AG10803 (cell line): ENCODE measurements around the gene HNRNPA2B1.

Experiments
- DNase-seq: peaks from one replicate; pipeline ENCODE4 v3.0.0; 2010; ENCODE audit warnings: low read depth
- H3K4me3 ChIP-seq: 2 replicates; pipeline ENCODE4 v1.5.1; 2011; ENCODE audit warnings: mild to moderate bottlenecking, low read length, control low read depth
- TF ChIP-seq, protein P1 (sequence below): conservative IDR thresholded peaks from 2 replicates; pipeline ENCODE4 v1.5.1; 2011; ENCODE audit warnings: mild to moderate bottlenecking, low read length, control low read depth, inconsistent platforms

Gene HNRNPA2B1

DNA sequence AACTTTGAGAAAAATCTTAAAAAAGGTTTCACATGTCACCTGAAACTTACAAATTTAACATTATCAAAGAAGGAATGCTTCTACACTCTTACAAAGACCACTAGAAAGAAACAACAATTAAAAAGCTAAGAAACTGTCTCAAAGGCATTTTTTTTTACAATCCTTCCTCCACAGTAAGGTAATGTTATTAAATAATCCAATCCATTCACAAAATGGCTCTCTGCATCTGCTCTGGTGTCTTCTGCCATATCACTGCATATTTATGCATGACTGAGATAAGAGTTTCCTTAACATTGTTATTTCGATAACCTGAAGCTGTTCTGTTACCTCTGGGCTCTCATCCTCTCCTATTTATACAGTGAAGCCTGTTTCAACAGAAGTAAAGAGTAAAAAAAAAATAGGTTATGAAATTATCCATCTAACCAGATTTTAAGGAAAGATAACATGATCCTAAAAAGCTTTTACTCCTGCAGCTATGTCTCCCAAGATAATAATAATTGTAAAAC, 8.5 kb downstream of the HNRNPA2B1 start:
- H3K4me3 ChIP-seq: no peak overlapping the region
- no peak for DNase-seq
- TF ChIP-seq, protein P1, sequence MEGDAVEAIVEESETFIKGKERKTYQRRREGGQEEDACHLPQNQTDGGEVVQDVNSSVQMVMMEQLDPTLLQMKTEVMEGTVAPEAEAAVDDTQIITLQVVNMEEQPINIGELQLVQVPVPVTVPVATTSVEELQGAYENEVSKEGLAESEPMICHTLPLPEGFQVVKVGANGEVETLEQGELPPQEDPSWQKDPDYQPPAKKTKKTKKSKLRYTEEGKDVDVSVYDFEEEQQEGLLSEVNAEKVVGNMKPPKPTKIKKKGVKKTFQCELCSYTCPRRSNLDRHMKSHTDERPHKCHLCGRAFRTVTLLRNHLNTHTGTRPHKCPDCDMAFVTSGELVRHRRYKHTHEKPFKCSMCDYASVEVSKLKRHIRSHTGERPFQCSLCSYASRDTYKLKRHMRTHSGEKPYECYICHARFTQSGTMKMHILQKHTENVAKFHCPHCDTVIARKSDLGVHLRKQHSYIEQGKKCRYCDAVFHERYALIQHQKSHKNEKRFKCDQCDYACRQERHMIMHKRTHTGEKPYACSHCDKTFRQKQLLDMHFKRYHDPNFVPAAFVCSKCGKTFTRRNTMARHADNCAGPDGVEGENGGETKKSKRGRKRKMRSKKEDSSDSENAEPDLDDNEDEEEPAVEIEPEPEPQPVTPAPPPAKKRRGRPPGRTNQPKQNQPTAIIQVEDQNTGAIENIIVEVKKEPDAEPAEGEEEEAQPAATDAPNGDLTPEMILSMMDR: no peak

DNA sequence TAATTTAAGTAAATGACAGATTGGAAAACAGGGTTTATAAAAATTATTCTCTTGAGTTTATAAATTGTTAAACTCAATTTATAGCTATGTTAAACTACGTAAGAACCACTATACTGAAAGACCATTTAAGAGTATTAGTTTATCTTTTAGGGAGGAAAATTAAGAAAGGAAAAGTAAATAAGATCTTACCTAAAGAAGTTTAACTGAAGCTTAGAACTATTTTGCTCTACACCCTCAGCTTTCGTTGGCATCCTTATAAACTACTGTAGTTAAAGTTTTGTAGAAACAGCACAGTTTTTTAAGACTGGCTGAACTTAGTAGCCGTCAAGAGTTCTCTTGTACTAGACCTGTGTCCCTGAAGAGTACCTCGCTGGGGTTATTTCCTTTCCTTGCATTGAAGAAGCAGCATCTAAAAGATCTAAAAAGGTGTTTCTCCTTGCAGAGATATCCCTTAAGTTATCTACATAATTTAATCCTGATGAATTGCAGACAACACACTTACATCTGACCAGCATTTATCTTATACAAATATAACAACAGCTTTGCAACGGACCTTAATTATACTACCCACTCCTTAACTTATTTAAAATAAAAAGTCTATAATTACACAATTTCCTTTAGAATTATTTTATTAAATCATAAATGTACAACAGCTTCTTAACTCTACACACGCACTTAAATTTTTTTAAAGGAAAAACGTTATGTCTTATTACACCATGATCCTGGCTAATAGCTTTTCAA, 9.1 kb downstream of the HNRNPA2B1 start:
- no peak overlapping the region for H3K4me3 ChIP-seq
- no peak for DNase-seq
- TF ChIP-seq, protein P1: no peak

DNA sequence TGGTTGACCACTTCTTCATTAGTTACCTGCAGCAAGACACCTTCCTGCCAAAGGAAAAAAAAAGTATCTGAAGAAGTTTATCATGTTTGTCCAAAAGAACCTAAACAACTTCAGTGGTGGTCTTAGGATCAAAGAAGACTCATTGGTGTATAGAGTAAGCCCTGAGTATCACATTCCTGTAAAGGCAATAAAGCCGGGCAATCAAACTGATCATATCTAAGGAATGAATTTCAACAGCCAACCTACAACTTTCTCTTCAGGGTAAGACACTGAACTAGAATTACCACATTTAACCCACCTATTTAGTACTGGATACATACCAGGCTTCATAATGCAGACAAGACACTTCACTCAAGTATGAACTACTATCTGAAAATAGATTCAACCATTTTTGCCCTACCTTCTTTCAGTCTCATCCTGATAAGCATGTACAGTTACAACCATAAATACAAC, 10.1 kb downstream of the HNRNPA2B1 start:
- TF ChIP-seq, protein P1: no peak

DNA sequence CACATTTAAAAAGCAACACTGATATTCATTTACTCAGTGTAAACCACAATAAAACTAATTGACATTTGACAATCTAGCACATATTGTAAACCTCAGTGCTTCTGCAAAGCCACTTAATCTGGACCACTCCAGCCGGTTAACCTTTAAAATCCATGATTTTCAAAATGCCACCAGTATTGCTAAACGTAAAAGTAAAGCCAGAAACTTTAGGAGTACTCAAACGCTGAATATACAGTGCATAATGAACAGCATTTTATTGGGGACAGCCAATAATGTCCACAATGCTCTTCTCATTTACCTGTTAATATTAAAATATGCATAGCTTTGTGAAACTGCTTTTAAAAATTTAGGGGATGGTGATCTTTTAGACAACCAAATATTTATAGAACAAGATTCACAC, 10.8 kb downstream of the HNRNPA2B1 start:
- TF ChIP-seq, protein P1: no peak
- no peak overlapping the region for H3K4me3 ChIP-seq
- no peak for DNase-seq

More for the DNA sequence above, 10.1 kb downstream of the HNRNPA2B1 start:
- H3K4me3 ChIP-seq: no peak overlapping the region
- DNase-seq: no peak

DNA sequence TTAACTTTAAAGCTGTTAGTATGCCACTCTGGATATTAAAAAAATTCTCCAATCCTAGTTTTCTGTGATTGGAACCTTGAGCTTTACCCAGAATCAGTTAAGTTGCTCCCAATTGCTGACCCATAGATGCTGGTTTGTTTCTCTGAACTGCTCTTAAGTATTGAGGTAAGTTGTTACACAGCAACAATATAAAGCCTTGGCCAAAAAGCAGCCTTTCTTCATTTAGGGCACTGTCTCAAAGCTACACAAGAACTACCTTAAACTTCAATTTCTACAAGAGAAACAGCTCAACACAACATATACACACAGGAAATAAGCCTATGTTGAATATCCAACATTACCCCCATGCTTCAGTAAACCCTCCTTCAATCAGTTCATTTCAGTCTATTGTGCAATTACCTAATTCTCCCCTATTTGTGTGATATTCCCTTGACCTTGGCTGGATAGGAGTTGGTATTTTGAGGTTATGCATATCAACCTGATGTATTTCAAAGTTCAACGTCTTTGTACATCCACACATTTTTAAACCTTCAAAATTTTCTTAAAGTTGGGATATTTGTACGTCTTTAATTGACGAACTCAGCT, 11.5 kb downstream of the HNRNPA2B1 start:
- TF ChIP-seq, protein P1: no peak
- DNase-seq: no peak
- no peak overlapping the region for H3K4me3 ChIP-seq

DNA sequence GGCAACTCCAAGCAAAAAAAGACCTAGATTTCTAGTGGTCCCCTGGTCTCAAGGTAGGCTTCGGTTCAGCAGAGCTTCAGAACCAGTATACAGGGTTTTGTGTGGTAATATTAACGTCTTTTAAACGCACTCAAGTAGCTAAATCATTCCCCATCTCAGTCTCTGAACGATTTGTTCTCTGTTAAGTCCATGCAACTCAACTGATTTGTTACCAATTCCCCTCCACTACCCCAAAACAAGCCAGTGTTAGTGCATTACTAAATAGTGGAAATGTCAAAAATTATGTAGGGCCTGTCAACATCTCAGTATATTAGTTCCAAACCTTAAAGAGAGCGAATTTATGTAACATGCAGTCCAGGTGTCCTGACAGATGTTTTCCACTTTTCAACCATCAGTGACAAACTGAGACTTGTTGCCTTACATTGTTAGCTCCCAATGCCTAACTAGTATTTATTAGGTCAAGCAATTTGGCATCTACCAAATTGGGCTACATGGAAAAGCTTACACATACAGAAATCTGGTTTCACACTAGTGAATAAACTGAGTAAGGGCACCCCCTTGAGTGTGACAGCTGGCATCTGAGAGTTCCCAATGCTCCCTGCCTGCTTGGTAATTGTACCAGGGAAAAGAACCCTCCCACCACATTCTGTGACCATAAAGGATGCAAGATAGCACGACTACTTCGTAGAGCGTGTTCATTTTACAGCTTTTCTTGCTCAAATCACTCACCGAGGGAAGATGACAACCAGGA, 12.2 kb downstream of the HNRNPA2B1 start:
- TF ChIP-seq, protein P1: no peak
- DNase-seq: no peak
- H3K4me3 ChIP-seq: no peak overlapping the region
